OCI-M1 (cell line): ENCODE results near the gene CEP41.
A peak's percentile ranks its signal among the peaks of the same experiment; 100 is the strongest.
"Not testable (repeated sequence)": the region's sequence is repeated elsewhere in the genome, so short reads cannot be mapped to it uniquely, and the experiment has no call there.

ENCODE experiments used
- DNase-seq: peaks from one replicate; lab custom pipeline; 2025; lab: John Stamatoyannopoulos, UW

The CEP41 gene

DNA sequence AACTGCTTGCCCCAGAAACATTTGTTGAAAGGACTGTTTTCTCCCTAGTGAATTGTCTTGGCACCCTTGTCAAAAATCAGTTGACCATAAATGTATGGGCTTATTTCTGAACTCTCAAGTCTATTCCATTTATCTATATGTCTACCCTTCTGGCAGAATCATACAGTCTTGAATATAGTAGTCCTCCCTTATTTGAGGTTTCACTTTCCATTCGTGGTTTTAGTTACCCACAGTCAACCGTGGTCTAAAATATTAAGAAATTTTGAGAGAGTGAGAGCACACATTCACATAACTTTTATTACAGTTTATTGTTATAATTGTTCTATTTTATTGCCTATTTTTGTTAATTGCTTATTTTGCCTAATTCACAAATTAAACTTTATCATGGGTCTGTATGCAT, 17.4 kb upstream of the CEP41 start:
- peak; percentile 77 for DNase-seq

- no peak for DNase-seq
These were observed 14.1 kb upstream of the CEP41 start for GRCh38 chr7:130454959-130455358.

DNA sequence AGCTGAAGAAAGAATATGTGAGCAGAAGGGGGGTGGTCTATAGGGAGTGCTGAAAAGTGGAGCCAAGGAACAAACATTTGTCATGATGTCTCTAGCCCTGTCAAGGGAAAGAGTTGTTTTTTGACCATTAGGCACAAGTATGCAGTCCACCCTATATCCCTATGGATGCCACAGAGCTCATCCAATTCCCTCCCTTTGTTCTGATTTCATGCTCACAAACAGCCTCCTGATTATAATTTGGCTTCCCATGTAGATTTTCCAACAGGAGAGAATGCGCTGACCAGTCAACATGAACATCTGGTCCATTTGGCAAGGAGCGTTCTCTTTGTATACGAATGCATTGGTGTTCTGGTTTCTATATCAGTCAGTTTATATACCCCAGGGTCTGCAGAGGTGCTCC, 12.1 kb upstream of the CEP41 start:
- DNase-seq = no peak

- DNase-seq = not testable (repeated sequence)
These were observed 10.5 kb upstream of the CEP41 start for GRCh38 chr7:130451344-130451743.

- no peak for DNase-seq
These were observed 5.4 kb upstream of the CEP41 start for GRCh38 chr7:130446259-130446658.

DNA sequence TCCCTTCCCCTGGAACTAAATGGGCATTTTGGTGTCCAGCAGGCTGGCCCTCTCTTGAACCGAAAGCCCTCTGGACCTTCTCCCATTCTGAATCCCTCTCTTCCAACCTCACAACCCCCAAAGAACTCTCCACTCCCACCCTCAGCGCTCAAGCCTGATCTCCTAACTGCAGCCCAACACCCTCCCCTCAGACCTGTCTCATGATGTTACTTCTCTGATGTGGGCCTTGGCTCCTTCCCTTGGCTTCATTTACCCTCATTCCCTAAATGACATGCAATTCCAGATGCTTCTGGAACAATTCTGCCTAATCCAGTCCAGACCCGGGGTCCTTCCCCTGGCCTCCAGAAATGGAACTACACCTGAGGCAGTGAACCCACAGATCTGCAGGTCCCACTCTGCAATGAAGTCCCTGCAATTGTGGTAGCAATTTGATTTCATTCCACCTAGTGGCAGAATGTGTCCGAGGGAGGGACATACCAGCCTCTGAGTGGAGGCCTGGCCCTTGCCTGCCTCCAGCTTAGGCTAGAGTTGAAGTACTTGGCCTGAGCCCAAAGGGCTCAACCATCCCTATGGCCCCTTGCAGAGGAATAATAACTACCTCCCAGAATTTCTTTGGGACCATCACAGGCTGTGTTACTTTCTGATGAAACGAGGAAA, 4.1 kb upstream of the CEP41 start:
- DNase-seq = no peak

GRCh38 chr7:130444234-130444633, 3.4 kb upstream of the CEP41 start:
- DNase-seq = peak; percentile 38

GRCh38 chr7:130442601-130443000, 1.8 kb upstream of the CEP41 start:
- no peak for DNase-seq

DNA sequence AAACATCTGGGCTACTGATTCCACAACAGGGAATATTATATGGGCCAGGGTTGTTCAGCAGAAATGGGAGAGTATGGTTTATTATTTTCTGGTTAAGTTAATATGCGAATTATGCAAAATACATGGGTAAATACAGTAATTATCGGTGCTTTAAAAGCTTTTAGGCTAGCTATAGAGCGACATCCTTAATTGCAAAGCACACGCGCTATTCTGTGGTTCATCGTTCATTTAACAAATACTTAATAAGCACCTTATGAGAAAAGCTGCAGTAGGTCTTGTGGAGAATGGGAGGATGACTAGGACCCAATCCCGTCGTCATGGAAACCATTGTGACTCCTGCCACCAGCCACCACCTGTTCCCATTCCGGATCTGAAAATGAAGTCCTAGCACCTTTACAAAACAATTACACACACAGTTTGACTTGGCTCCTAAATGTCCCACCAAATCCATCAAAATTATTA, 623 bp upstream of the CEP41 start:
- no peak for DNase-seq

DNA sequence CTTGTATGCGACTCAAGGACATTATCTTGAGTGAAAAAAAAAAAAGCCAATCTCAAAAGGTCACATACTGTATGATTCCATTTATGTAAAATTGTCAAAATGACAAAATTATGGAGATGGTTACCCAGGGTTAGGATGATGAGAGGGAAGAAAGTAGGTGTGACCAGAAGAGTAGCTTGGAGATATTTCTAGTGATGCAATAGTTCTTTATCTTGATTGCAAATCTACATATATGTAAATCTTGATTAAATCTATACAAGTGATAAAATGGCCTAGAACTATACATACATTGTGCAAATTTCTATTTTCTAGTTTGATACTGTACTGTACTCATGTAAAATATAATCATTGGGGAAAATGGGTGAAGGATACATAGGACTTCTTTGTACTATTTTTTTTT, 4.6 kb downstream of the CEP41 start:
- DNase-seq = no peak

DNA sequence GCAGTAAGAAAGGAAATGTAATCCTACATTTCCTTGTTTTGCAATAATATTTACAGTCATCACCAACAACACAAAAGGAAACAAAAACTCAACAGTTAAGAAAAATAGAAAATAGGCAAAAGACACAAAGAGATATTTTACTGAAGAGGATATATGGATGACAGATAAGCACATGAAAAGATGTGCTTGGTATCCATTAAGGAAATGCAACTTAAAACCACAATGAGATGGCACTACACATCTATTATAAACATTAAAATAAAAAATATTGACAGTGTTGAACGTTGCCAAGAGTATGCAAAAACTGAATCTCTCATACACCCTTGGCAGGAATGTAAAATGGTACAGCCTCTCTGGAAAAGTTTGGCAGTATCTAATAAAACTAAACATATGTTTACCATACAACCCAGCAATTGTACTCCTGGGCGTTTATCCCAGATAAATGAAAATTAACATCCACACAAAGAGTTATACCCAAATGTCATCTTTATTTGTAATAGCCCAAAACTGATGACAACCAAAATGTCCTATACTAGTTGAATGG, 5.4 kb downstream of the CEP41 start:
- DNase-seq = no peak

- peak; percentile 27 for DNase-seq
These were observed 7.5 kb downstream of the CEP41 start for GRCh38 chr7:130433301-130433700.

- DNase-seq = no peak
These were observed 7.9 kb downstream of the CEP41 start for GRCh38 chr7:130432886-130433285.

GRCh38 chr7:130430841-130431666, 9.8 kb downstream of the CEP41 start:
- DNase-seq = no peak

DNA sequence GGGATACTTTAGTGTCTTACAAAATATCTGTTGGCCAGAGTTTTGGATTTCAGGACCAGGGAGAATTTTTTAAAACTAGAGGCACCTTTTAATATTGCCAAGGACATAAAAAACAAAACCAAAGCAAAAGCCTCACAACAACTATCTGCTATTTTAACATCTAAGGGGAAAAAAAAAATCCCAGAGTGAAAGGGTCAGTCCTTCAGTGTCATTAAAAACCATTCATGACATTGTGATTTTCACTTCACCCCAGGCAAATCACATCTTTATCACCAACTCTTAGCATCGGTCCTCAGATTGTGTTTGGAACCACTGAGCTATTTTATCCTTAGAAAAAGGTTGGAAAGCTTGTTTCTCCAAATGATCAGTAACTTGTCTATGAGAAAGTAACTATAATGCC, 10.7 kb downstream of the CEP41 start:
- DNase-seq = no peak

- no peak for DNase-seq
These were observed 11.8 kb downstream of the CEP41 start for GRCh38 chr7:130429019-130429418.

DNA sequence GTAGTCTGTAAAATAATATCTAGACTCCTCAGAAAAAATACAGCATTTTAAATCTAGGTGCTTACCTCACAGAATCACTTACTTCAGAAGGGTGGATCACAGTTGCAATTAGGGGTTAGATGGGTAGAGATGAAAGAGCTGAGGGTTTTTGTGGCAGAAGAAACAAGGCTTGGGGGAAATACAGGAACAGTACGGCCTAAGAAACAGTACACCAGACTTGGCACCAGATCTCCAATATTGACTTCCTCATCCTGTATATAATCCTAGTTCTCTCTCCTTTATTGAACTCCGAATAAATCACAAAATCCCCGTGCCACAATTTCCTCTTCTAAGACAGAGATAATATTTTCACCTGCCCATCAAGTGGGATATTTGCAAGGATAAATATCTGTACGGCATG, 14.3 kb downstream of the CEP41 start:
- no peak for DNase-seq

DNA sequence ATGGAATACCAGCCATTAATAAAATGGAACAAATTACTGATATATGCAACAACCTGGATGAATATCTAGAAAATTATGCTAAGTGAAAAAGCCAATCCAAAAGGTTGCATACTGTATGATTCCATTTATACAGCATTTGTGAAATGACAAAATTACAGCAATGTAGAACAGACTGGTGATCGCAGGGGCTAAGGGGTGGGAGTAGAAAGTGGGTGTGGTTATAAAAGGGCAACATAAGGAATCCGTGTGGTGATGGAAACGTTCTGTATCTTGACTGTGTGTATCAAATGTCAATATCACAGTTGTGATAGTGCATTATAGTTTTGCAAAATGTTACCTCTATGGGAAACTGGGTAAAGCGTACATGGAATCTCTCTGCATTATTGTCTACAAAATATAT, 15.0 kb downstream of the CEP41 start:
- DNase-seq = no peak

GRCh38 chr7:130423501-130424037, 17.2 kb downstream of the CEP41 start:
- DNase-seq = no peak

DNA sequence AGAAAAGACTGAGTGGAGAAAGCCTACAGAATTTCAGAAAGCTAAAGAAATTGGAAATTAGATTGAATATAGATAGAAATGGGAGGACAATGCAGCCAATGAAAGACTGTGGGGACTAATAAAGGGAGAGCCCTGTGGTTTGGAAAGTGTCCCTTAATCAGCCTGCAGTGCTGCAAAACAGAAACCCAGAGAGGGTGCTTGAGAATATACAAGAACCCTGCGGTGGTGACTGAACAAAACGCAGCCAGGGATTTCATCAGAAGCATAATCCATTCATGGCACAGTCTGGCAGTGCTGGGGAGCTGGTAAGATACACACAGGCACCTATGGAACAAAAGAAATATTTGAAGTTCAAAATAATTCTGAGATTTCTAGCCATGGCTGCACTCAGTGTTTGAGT, 19.1 kb downstream of the CEP41 start:
- DNase-seq = peak; percentile 68

DNA sequence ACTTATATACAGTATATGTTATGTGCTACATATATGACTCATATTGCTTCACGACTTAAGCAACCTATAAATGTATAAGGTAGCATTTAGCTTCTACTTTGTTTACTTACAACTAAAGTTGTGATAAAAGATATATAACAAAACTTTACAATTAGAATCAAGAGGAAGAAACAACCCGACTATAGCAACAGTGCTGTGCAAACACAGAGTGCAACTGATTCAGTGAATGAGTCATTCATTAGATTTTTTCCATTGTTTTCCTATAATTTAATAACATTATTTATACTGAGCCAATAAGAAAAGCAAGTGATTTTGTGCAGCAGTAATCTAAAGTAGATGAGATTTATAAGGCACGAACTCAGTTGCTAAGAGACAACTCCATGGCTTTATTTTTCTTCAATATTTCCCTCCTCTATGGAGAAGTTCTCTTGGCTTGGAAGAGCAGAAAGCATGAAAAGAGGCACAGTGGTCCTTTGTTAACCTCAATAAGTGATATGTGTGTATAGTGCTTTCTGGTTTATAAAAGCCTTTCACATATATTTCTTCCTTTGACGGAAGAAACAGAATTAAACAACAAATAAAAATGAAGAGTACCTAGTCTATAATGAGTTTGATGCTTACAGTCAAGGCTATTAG, 19.8 kb downstream of the CEP41 start:
- no peak for DNase-seq

- DNase-seq = no peak
These were observed 21.2 kb downstream of the CEP41 start for GRCh38 chr7:130419658-130420057.

DNA sequence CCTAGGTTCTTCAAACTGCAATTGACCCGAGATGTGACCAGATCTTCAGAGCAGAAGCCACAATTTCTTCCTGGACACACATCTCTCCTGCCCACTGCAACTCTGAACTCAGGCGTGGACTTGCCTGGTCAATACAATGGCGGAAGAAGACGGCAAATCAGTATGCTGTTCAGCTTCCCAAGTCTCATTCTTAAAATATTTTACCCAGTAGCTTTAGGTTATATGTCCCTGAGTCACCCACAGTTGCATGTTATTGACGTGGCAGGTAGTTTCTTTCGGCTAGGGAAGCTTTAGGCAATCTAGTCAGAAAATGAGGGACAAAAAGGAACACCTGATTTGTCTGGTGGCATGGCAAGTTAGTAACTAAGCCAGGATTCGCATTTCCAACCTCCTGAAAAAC, 22.5 kb downstream of the CEP41 start:
- no peak for DNase-seq
